Thyroid gland (tissue), 4 donors: ENCODE measurements around the gene GAREM1.

Experiments used
- CTCF ChIP-seq, 6 experiments: fragments of 200-600 bp in 3 of 6; fragments of 450-650 bp in 3 of 6; sonication (generic) in 3 of 6; IDR thresholded peaks; one replicate each; pipeline ENCODE4 v1.5.1; 2016 to 2019; ENCODE audit warnings: antibody characterized with exemption in 6 of 6, mild to moderate bottlenecking in 2 of 6, inconsistent platforms in 1 of 6, moderate library complexity in 1 of 6
- POLR2A ChIP-seq, 2 donors: fragments of 450-650 bp; IDR thresholded peaks; one replicate each; pipeline ENCODE4 v1.6.1; 2017; ENCODE audit warnings: antibody characterized with exemption in 2 of 2, mild to moderate bottlenecking in 2 of 2, moderate library complexity in 1 of 2

GRCh38 chr18:32360682-32361345 is 109.9 kb downstream of the GAREM1 start:
- TF ChIP-seq CTCF (IDR thresholded peaks at IDR 0.05) (no peak), POLR2A (IDR thresholded peaks at IDR 0.05) (no peak)
